Smooth muscle cell (in vitro differentiated cells): Measurements from ENCODE around the gene MAD1L1. TPM values are rescaled to one million over a fixed set of nuclear protein-coding genes. Genes with fewer than 3 reads are reported as not detected.
A peak's percentile ranks its signal among the peaks of the same experiment; 100 is the strongest.

ENCODE experiments used
- DNase-seq: peaks from one replicate; lab custom pipeline; 2025; ENCODE audit not compliant: unreplicated experiment; lab: John Stamatoyannopoulos, UW
- H2AFZ ChIP-seq: fragments of 200-600 bp; sonication (generic); 2 replicates; pipeline ENCODE4 v1.6.0; 2016; ENCODE audit warnings: antibody characterized with exemption, low read depth, mild to moderate bottlenecking
- H3F3A ChIP-seq: fragments of 200-600 bp; sonication (generic); 2 replicates; pipeline ENCODE4 v1.6.0; 2017; ENCODE audit warnings: antibody characterized with exemption, low read depth
- H3K27ac ChIP-seq: fragments of 200-600 bp; sonication (generic); 2 replicates; pipeline ENCODE4 v1.5.1; 2016; ENCODE audit warnings: low read depth, mild to moderate bottlenecking
- H3K27me3 ChIP-seq: fragments of 200-600 bp; sonication (generic); 2 replicates; pipeline ENCODE4 v1.6.1; 2016; ENCODE audit warnings: low read depth, mild to moderate bottlenecking
- H3K36me3 ChIP-seq: fragments of 200-600 bp; sonication (generic); 2 replicates; pipeline ENCODE4 v1.5.1; 2016; ENCODE audit warnings: low read depth
- H3K4me1 ChIP-seq: fragments of 200-600 bp; sonication (generic); 2 replicates; pipeline ENCODE4 v1.5.1; 2016; ENCODE audit warnings: low read depth
- H3K4me2 ChIP-seq: fragments of 200-600 bp; sonication (generic); 2 replicates; pipeline ENCODE4 v1.6.0; 2016; ENCODE audit warnings: mild to moderate bottlenecking
- H3K4me3 ChIP-seq: fragments of 200-600 bp; sonication (generic); 2 replicates; pipeline ENCODE4 v1.5.1; 2016; ENCODE audit warnings: mild to moderate bottlenecking
- H3K79me2 ChIP-seq: fragments of 200-600 bp; sonication (generic); 2 replicates; pipeline ENCODE4 v1.6.0; 2016; ENCODE audit warnings: low read depth, mild to moderate bottlenecking
- H3K9ac ChIP-seq: fragments of 200-600 bp; sonication (generic); 2 replicates; pipeline ENCODE4 v1.6.0; 2016; ENCODE audit warnings: low read depth
- H3K9me3 ChIP-seq: fragments of 200-600 bp; sonication (generic); replicated peaks from 2 replicates; pipeline ENCODE4 v1.5.1; 2016; ENCODE audit warnings: low read depth
- H4K20me1 ChIP-seq: fragments of 200-600 bp; sonication (generic); 2 replicates; pipeline ENCODE4 v1.6.0; 2016; ENCODE audit warnings: low read depth
- CTCF ChIP-seq: fragments of 200-600 bp; sonication (generic); IDR thresholded peaks from 2 replicates; pipeline ENCODE4 v1.5.1; 2017; ENCODE audit warnings: borderline replicate concordance, mild to moderate bottlenecking, antibody characterized with exemption; ENCODE audit not compliant: insufficient read depth, poor library complexity, severe bottlenecking
- WGBS: methylation state at CpG from one replicate; pipeline ENCODE4 v1.1.7; 2016; ENCODE audit warnings: low lambda C conversion rate; 5-methylcytosine and 5-hydroxymethylcytosine counted together
- polyA plus RNA-seq: library from polyadenylated mRNA; unstranded; fragments of >200 nt; fragmentation: Nextera tagmentation; extraction: Ambion mirVana; gene quantifications from 2 replicates; pipeline ENCODE4 v1.2.1, GENCODE V29; 2016
- total RNA-seq: library from RNA; depleted of rRNA; stranded (reverse); fragments of >200 nt; gene quantifications from 2 replicates; pipeline ENCODE4 v1.2.3, GENCODE V29; 2014

The MAD1L1 gene
- total and polyA plus RNA-seq, 2 experiments from 2014 or later, result 33.4 to 60.7 TPM

GRCh38 chr7:2251841-2252771 is 19.4 kb upstream of the MAD1L1 start:
- no peak overlapping the region for H3K27ac ChIP-seq
- TF ChIP-seq CTCF, result no peak
- H3K36me3 ChIP-seq, result no peaks in the 10 kb centered on the region
- no peaks in the 10 kb centered on the region for H3K27me3 ChIP-seq
- H3F3A ChIP-seq, result no peaks in the 10 kb centered on the region
- 96% methylated on average over 21 of the region's 24 CpGs for WGBS
- no peaks in the 10 kb centered on the region for H4K20me1 ChIP-seq
- H3K4me3 ChIP-seq, result no peak overlapping the region
- no peak overlapping the region for H3K9ac ChIP-seq
- H2AFZ ChIP-seq, result no peak overlapping the region
- DNase-seq, result no peak
- H3K79me2 ChIP-seq, result no peaks in the 10 kb centered on the region
- no peaks in the 10 kb centered on the region for H3K4me1 ChIP-seq
- no peaks in the 10 kb centered on the region for H3K9me3 ChIP-seq
- H3K4me2 ChIP-seq, result no peak overlapping the region

- Histone ChIP-seq H3K79me2 (no peaks in the 10 kb centered on the region), H4K20me1 (no peaks in the 10 kb centered on the region), H3K27me3 (no peaks in the 10 kb centered on the region), H3K4me1 (no peaks in the 10 kb centered on the region), H3K4me2 (no peak overlapping the region), H3K27ac (no peak overlapping the region), H3K4me3 (no peak overlapping the region), H2AFZ (no peak overlapping the region), H3K9me3 (no peaks in the 10 kb centered on the region), H3F3A (no peaks in the 10 kb centered on the region), H3K36me3 (no peaks in the 10 kb centered on the region), H3K9ac (no peak overlapping the region)
- no peak for TF ChIP-seq CTCF
- 83% methylated on average over 10 of the region's 10 CpGs for WGBS
- no peak for DNase-seq
Measured at GRCh38 chr7:2251381-2251780, 18.6 kb upstream of the MAD1L1 start.

GRCh38 chr7:2249744-2250323 is 17.1 kb upstream of the MAD1L1 start:
- no peak overlapping the region for H3K4me3 ChIP-seq

More at GRCh38 chr7:2249744-2250323, 17.1 kb upstream of the MAD1L1 start:
- Histone ChIP-seq H2AFZ (no peak overlapping the region), H3K27ac (peak overlapping the region; percentile 76), H3F3A (no peaks in the 10 kb centered on the region), H3K4me2 (no peak overlapping the region), H3K27me3 (no peaks in the 10 kb centered on the region), H3K9me3 (no peaks in the 10 kb centered on the region), H3K36me3 (no peaks in the 10 kb centered on the region), H3K4me1 (no peaks in the 10 kb centered on the region), H3K79me2 (no peaks in the 10 kb centered on the region), H4K20me1 (no peaks in the 10 kb centered on the region), H3K9ac (peak overlapping the region; percentile 17)
- TF ChIP-seq CTCF, result no peak
- no peak for DNase-seq
- 93% methylated on average over 27 of the region's 27 CpGs for WGBS
